ENCODE results near the gene PCSK5.

DNA sequence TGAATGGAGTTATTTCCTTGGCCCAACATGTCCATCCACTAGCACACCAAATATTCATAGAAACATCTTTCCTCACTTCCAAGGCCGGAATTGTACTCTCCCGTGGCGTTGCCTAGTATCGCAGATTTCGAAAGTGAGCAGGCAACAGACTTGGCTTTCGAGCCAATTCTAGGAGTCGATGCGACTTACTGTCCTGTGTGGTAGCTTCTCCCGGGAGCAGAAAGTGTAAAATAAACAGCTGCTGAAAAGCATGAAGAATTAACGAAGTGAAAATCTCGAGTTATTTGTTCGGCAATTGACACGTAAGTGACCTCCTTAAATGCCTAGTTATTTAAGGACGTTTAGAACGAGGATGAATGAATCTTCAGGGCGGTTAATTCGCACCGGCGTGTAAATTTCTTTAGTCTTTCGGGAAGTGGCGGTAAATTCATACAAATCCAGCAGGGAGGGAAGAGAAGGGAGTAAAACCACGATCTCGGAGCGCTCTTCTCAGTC is 449 bp upstream of the PCSK5 start:
- TF ChIP-seq POLR2A (IDR thresholded peaks at IDR 0.05), result no peak
- TF ChIP-seq, protein P1, sequence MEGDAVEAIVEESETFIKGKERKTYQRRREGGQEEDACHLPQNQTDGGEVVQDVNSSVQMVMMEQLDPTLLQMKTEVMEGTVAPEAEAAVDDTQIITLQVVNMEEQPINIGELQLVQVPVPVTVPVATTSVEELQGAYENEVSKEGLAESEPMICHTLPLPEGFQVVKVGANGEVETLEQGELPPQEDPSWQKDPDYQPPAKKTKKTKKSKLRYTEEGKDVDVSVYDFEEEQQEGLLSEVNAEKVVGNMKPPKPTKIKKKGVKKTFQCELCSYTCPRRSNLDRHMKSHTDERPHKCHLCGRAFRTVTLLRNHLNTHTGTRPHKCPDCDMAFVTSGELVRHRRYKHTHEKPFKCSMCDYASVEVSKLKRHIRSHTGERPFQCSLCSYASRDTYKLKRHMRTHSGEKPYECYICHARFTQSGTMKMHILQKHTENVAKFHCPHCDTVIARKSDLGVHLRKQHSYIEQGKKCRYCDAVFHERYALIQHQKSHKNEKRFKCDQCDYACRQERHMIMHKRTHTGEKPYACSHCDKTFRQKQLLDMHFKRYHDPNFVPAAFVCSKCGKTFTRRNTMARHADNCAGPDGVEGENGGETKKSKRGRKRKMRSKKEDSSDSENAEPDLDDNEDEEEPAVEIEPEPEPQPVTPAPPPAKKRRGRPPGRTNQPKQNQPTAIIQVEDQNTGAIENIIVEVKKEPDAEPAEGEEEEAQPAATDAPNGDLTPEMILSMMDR (IDR thresholded peaks at IDR 0.05), result no peak
